Measurements from ENCODE around the gene CALR. TPM values are rescaled to one million over a fixed set of nuclear protein-coding genes. Genes with fewer than 3 reads are reported as not detected.
A peak's percentile ranks its signal among the peaks of the same experiment; 100 is the strongest.

CALR gene
- total and polyA plus RNA-seq, 9 of the 15 experiments (the other 6 are each of a cell fraction or from before 2014, with no cell fraction given), result 126 to 811 (median 642) TPM

GRCh38 chr19:12937927-12938778 is at the start of gene CALR (continued):
- TF ChIP-seq, protein P1, sequence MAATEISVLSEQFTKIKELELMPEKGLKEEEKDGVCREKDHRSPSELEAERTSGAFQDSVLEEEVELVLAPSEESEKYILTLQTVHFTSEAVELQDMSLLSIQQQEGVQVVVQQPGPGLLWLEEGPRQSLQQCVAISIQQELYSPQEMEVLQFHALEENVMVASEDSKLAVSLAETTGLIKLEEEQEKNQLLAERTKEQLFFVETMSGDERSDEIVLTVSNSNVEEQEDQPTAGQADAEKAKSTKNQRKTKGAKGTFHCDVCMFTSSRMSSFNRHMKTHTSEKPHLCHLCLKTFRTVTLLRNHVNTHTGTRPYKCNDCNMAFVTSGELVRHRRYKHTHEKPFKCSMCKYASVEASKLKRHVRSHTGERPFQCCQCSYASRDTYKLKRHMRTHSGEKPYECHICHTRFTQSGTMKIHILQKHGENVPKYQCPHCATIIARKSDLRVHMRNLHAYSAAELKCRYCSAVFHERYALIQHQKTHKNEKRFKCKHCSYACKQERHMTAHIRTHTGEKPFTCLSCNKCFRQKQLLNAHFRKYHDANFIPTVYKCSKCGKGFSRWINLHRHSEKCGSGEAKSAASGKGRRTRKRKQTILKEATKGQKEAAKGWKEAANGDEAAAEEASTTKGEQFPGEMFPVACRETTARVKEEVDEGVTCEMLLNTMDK (IDR thresholded peaks at IDR 0.05; ENCODE audit: borderline replicate concordance, insufficient read depth, low read depth, low read length, poor library complexity, severe bottlenecking), result peak; percentile 9
- TF ChIP-seq E2F8 (IDR thresholded peaks at IDR 0.05; ENCODE audit: low read depth, partially characterized antibody) (peak; percentile 69), MTA1 (IDR thresholded peaks at IDR 0.05; ENCODE audit: borderline replicate concordance) (peak; percentile 96), ZNF197 (CRISPR knock-in tag; IDR thresholded peaks at IDR 0.05; ENCODE audit: low read depth) (no peak), EGR1 (conservative IDR thresholded peaks at IDR 0.05) (peak; percentile 82), NFYB (IDR thresholded peaks at IDR 0.05; ENCODE audit: extremely low read depth, insufficient read length) (peak; percentile 89), YY1 (IDR thresholded peaks at IDR 0.05; ENCODE audit: borderline replicate concordance in 1 of 3, control insufficient read depth in 1 of 3, extremely low read depth in 1 of 3, insufficient read depth in 3 of 3, insufficient read length in 1 of 3, insufficient replicate concordance in 2 of 3, low read depth in 1 of 3, low read length in 2 of 3) (peak; percentile 6 to 82 (median 47))
- TF ChIP-seq, protein P2, sequence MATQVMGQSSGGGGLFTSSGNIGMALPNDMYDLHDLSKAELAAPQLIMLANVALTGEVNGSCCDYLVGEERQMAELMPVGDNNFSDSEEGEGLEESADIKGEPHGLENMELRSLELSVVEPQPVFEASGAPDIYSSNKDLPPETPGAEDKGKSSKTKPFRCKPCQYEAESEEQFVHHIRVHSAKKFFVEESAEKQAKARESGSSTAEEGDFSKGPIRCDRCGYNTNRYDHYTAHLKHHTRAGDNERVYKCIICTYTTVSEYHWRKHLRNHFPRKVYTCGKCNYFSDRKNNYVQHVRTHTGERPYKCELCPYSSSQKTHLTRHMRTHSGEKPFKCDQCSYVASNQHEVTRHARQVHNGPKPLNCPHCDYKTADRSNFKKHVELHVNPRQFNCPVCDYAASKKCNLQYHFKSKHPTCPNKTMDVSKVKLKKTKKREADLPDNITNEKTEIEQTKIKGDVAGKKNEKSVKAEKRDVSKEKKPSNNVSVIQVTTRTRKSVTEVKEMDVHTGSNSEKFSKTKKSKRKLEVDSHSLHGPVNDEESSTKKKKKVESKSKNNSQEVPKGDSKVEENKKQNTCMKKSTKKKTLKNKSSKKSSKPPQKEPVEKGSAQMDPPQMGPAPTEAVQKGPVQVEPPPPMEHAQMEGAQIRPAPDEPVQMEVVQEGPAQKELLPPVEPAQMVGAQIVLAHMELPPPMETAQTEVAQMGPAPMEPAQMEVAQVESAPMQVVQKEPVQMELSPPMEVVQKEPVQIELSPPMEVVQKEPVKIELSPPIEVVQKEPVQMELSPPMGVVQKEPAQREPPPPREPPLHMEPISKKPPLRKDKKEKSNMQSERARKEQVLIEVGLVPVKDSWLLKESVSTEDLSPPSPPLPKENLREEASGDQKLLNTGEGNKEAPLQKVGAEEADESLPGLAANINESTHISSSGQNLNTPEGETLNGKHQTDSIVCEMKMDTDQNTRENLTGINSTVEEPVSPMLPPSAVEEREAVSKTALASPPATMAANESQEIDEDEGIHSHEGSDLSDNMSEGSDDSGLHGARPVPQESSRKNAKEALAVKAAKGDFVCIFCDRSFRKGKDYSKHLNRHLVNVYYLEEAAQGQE (IDR thresholded peaks at IDR 0.05; ENCODE audit: borderline replicate concordance), result peak; percentile 75
- TF ChIP-seq, protein P2 (CRISPR knock-in tag; IDR thresholded peaks at IDR 0.05; ENCODE audit: low read depth), result no peak; the same call in 1 of the 2 replicates
